ENCODE measurements around the gene SKAP2.

- no peak for TF ChIP-seq TAF1 (IDR thresholded peaks at IDR 0.05; ENCODE audit: low read depth)
- no peak for TF ChIP-seq CTCF (IDR thresholded peaks at IDR 0.05; ENCODE audit: poor library complexity, severe bottlenecking)
- TF ChIP-seq SMC3 (conservative IDR thresholded peaks at IDR 0.05; ENCODE audit: poor library complexity) = no peak
- peak; percentile 9 for TF ChIP-seq EZH2 (IDR thresholded peaks at IDR 0.05; ENCODE audit: borderline replicate concordance, insufficient read depth, low read length, poor library complexity, severe bottlenecking)
- TF ChIP-seq POLR2AphosphoS5 (IDR thresholded peaks at IDR 0.05) = no peak
- TF ChIP-seq EP300 (conservative IDR thresholded peaks at IDR 0.05; ENCODE audit: poor library complexity, severe bottlenecking) = no peak
- TF ChIP-seq RAD21 (conservative IDR thresholded peaks at IDR 0.05) = no peak
These were observed 6.1 kb downstream of the SKAP2 start for GRCh38 chr7:26858241-26858715.
